Measurements from ENCODE around the gene ADGRB2.

ADGRB2 gene

DNA sequence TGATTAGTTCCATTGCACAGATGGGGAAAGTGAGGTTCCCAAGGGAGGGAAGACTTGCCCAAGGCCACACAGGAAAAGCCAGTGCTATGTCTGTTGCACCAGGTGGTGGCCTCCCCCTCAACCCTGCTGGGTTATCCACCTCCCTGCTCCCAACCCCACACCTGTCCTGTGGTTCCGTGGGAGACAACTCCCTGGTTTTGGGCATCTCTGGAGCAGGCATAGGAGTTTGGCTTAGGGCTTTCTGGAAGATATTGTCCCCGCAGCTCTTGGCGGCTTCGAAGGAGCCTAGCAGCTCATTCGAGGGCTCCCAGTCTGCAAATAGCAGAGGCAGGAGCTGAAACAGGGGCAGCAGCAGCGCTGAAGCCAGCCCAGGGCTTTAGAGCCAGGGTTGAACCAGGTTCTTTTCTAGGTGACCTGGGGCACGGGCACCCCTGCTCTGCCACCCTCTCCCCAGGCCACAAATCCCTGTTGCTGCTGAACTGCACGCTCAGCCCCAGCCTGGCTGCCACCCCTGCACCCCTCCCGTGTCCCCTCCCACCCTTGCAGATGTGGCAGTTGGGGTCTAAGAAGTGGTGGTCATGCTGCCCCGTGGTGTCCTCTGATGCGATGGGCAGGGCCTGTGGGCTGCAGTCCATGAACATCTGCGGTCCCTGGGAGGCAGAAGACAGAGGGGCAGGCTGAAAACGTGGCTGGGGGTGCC lies 29.6 kb upstream of the ADGRB2 start:
- DNase-seq: no peak

DNA sequence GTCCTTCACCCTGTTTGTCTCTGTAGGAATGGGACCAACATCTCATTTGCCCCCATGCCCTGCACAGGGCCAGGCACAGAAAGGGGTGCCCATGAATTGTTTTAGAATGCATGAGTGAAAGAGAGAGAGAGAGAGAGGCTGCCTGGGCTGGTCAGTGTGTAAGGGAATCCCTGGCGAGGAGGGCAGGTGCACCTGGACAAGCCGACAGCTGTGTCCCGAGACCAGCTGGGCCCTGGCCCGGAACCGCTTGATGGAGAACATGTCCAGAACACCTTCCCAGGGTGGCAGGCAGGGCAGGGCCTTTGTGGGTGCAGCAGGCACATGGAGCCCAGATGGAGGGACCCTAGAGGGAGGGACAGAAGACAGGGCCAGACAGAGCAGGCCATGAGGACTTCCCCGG lies 28.9 kb upstream of the ADGRB2 start:
- DNase-seq: no peak

DNA sequence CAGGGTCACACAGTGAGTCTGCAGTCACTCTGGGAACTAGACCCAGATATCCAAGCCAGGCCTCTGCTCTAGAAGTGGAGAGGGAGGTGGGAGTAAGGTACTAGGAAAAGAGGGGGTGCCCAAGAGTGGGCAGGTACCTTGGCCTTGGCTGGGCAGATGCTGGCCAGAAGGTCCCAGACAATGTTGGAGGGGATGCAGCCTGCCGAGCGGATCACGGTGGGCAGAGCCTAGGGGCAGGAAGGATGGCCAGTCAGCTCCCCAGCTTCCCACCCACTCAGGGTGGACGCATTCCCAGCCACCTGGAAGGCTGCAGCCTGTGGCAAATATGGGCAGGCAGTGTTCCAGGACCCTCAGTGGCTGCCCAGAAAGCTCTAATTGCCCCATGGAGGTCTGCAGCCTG lies 28.4 kb upstream of the ADGRB2 start:
- DNase-seq: no peak

DNA sequence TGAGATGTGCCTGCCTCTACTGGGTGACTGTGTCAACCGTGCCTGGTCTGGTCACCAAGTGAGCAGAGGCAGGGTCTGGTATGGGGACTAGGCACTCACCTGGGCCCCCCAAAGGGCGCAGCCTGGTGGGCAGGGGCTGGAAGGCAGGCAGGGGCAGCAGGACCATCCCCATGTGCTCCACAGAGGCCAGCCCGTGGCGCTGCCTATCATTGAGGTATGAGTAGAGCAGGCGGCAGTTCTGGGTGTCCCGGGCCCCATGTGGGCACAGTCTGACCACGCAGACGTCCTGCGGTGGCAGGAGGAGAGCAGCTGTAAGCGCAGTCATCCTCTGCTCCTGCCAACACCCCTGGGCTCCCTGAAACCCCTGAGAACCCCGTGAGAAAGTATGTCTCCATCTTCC lies 28.0 kb upstream of the ADGRB2 start:
- no peak for DNase-seq

DNA sequence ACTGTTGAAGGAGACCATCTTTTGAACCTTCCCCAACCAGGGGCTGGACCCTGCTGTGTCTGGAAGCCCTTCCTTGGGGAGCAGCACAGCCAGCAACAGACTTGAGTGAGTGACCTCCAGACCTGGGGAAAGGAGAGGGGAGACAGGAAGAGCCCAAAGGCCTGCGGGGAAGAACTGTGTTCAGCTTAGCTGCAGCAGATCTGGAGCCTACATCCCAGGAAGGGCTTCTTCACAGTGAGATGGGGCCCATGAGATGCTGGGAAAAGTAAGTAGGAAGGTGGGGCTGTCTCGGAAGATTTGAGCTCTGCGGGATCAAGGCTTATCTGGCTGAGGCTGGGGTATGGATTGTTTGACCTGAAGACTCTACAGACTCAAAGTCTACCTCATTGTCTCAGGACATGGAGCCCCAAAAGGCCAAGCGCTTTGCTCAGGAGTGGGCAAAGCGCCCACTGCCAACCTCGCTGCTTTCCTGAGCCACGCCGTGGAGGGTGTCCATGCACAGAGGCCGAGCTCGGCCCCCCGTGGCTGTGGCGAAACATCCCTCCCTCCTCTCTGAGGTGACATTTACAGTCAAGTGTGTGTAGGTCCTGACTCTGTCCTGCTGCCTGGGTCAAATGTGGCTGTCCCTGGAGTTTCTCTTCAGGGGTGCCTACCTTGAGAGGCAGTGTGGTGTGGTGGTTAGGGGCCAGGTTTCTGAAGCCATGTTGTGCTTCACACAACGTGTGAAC lies 27.2 kb upstream of the ADGRB2 start:
- no peak for DNase-seq

DNA sequence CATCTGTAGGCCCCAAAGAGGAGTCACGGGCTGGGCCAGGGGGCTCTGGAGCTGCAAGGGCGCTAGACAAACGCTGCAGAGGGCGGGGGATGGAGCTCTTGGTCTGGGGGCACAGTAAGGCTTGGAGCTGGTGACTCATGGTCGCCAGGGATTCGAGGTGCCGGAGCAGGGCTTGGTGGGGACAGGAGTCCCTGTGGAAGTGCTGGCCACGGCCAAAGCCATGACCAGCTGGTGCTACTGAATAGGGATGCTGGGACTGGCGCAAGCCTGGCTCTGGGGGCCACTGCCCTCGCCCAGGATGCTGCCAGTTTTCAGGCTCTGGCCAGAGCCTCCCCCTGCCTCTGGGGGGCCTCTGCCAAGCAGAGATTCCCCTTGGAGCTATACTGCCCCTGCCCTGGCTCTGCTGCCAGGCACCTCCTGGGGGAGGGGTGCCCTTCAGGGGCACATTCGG lies 26.5 kb upstream of the ADGRB2 start:
- no peak for DNase-seq

DNA sequence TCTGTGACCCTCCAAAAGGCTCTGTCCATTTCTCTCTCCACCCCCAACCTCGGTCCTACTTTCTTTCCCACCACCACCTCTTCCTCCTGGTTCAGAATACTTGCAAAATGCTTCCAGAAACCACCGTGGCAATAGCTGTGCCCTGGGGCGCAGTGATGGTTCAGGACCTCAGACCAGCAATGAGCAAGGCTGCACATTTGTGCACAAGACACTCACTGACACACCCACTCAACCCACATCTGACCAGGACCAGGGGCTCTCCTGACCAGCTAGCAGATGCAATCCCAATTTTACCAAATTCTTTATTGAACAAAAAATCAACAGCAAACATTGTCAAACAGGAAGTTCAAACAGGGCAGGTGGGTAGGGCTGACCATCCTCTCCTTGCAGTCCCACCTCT lies 26.0 kb upstream of the ADGRB2 start:
- no peak for DNase-seq

DNA sequence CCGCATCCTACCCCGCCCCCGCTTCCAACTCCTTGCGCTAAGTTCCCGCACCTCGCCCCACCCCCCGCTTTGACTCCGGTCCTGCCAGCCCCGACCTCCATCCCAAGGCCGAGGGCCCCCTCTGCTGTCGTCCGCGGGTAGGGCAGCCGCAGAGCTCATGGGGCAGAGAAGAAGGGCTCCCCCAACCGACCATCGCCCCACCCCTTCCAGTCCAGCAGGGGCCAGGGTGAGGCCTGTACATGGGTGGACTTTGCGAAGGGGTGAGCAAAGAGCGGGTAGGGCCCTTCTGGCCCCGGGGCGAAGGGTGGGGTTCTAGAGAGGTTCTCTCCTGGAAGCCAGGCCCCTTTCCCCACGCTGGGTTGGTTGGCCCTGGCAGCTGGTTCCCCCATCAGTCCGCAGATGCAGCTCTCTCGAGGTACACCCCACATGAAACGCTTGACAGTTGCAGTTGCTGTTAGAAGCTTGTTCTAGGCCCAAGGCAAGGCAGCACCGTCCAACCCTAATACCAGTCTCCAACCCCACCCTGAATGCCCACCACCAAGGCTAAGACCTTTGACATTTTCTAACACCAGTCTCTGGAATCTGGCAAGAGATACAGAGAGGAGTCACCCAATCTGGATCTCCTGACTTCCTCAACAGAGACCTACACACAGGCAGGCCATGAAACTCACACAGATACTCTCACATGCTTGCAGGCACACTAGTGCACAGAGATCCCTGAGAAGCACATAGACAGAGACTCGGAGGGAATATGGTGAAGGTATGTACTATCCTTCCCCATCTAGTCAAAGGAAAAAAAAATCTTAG lies 25.3 kb upstream of the ADGRB2 start:
- peak; percentile 73 for DNase-seq

DNA sequence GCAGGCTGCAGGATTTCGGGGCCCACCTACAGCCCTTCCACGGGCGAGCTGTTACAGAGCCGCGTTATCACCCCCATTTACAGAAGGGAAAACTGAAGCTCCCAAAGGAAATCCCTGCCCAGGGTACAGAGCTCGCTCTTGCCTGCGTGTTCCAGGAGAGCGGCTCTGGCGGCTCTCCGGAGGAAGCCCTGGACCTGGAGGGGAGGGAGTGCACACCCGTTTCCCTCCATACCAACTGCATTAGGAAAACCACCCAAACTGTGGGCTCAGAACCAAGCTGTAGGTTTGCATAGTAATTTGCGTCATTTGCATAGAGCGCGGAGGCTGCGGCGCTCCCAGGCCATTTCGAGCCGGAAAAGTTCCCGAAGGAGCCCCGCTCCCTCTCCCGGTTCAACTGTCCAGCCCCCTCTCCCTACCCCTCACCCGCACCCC lies 24.7 kb upstream of the ADGRB2 start:
- no peak for DNase-seq

DNA sequence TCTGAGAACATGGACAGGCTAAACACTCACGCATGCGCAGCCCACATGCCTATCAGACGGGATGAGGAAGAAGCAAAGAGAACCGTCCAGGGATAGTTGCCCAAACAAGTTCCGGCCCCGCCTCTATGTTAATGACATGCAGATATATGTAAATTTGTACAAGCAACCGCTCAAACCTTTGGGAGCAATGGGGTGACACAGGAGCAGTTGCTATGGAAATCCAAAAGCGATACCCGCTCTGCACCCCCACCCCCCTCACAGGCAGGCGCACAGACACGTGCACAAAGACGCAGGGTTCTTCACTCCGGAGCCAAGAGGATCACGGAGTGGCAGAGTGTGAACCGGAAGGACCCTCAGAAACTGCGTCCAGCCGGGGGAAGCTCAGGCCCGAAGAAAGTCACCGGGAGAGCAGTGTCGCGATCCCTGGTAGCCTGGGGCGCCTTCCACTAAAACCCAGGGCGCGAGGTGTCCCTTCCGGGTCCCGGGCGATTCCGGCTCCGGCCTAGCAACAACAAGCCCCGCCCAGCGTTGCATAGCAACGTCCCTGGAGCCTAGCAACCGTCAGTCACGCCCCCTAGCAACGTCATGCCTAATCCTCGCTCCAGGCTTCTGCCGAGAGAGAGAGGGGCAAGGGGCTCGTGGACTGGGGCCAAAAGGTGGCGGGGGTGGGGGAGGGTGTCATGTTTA lies 24.1 kb upstream of the ADGRB2 start:
- peak; percentile 48 for DNase-seq

DNA sequence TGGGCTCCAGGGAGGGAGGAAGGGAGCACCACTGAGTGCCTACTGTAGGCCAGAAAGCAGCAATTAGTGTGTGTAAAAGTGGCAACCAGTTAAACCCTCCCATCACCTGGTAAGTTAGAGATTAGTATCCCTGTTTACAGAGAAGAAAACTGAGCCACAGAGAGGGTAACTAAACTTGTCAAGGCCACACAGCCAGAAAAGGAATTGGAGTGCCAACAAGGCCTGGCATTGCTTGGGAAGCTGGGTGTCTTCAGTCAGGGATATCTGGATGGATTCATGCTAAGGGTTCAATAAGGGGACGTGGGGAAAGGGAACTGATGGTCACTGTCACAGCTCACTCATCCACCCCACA lies 23.6 kb upstream of the ADGRB2 start:
- DNase-seq: no peak

DNA sequence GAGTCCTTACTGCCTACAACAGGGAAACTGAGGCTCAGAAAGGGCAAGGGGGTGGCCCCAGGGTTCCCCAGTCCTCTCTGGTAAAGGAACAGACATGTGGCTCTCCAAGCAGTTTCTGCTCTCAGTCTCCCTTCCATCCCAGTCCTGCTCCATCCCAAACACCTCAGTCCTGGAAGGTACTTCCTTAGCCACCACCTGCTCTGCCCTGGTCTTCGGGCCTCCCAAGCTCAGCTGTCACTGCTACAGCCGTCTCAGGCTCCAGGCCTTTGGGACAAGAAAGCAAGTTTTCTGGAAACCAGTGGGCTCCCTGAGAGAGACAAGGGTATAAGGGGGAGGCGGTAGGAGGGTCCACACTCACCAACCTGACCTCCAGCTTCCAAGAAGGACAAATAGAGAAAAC lies 23.1 kb upstream of the ADGRB2 start:
- DNase-seq: no peak

DNA sequence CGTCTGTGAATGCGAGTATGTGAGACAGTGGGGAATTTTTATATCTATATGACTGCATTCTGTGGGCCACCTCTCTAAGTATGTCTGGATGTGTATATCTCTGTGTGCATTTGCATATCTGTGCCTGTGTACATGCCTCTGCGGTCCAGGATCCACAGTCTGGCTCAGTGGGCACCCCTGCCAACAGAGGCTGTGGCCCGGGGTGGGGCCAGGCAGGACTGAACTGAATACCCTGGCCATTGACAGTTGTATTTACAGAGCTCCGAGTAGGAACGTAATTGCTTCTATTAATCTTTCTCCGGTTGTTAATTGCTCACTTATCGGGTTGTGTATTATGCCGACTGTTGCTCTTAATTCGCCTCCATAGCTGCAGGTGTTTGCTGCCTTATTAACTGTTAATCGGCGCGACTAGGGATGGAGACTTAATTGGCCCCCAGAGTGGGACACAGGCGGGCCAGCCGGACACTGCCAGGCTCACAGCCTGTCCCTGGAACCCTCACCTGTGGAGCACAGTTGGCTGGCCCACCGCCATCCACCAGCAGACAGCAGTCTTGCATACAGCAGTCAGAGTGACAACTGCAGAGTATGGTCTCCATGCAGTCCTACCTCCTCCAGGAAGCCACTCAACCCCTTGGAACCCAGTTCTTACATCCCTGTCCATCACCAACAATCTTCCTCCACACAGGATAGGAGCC lies 22.4 kb upstream of the ADGRB2 start:
- DNase-seq: peak; percentile 71

DNA sequence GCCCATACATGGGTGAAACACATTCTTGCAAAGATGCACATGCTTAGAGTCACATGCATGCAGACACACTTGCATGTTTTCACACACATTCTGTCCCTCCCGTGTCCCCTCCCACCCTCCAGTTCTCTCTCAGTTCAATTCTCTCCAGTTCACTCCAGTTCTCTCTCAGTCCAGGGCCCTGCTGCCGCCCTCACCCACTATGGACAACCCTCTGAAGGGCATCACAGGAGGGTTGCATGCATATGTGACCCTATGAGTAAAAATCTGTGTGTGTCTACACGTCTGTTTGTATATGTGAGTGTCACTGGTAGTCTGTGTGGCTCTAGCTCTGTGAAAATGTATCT lies 21.8 kb upstream of the ADGRB2 start:
- DNase-seq: no peak

DNA sequence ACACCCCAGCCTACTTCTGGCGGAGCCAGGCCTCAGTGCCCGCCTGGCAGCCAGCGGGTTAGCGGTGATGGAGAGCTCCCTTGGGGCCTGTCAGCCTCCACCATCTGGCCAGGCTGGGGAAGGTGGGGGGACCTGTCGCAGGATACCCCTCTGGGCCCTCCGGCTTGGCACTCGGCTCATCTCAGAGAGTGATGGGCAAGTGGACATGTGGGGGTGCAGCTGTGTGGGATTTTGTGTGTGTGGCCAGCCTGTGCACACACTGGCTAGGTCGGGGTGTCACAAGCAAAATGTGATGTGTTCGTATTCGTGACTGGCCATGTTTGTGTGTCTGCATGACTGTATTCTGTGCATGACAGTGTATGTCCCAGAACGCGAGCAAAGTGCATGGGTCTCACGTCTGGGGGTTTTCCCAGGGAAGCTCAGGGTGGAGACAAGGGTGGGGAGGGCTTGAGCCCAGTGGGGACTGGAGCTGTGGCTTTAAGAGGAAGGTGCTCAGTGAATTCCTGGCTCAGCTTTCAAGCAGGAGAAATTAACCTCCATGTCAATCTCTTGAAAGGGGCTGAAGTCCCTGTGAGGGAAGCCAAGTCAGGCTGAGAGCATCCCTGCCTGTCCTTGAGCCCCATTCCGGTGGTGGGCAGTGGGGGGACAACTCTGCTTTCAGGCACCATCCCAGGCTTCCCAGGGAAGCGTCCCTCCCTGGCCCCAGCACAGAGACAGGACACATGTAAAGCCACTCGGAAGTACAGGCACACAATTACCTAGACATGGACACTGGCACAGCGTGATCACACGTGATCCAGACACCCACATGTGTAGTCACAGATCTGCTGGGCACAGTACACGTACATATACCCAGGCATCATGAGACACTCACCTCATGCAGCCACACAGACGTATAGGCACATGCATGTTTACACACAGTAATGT lies 21.1 kb upstream of the ADGRB2 start:
- DNase-seq: no peak

DNA sequence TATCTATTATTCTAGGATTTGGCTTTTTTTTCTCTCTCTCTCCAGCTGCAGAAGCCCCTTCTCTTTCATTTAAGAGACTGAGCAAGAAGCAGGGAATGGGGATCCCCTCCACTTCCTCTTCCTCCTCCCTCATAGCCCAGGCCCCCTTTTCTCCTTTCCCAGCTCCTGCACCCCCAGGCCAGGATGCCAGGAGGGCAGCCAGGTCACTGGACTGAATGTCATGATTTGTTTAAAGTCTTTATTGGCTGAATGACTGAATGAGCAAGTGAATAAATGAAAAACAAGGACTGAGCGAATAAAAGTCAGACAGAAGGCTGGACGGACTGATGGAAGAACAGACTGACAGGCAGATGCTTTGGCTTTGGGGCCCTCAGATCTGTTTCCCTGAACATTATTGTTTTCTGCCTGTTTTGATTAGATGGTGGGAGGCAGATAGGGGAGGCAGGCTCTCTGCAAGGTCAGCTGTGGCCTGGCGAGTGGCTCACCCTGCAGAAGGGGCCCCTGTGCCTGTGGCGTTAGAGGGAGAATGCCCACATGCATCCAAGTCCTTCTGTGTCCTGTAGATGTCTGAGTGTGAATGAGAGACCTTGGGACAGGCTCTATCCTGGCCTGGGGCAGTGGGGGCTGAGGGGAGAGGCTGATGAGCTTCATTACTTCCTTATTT lies 20.3 kb upstream of the ADGRB2 start:
- DNase-seq: no peak

DNA sequence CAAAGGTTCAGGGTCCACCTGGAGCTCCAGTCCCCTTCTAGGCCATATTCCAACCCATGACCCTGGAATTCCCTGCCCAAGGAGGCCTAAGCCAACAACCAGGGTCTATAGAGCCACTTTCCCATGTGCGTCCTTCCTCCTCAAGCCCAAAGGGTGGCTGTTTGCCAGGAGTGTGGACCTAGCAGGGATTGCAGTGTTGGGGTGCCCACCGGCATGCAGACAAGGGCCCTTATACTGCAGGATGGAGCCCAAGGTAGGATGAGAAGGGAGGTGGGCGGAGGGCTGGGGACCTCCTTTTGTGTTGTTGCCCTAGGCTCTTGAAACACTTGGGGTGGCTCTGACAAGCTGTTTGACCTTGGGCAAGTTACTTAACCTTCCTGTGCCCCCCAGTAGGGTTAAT lies 19.7 kb upstream of the ADGRB2 start:
- DNase-seq: no peak

DNA sequence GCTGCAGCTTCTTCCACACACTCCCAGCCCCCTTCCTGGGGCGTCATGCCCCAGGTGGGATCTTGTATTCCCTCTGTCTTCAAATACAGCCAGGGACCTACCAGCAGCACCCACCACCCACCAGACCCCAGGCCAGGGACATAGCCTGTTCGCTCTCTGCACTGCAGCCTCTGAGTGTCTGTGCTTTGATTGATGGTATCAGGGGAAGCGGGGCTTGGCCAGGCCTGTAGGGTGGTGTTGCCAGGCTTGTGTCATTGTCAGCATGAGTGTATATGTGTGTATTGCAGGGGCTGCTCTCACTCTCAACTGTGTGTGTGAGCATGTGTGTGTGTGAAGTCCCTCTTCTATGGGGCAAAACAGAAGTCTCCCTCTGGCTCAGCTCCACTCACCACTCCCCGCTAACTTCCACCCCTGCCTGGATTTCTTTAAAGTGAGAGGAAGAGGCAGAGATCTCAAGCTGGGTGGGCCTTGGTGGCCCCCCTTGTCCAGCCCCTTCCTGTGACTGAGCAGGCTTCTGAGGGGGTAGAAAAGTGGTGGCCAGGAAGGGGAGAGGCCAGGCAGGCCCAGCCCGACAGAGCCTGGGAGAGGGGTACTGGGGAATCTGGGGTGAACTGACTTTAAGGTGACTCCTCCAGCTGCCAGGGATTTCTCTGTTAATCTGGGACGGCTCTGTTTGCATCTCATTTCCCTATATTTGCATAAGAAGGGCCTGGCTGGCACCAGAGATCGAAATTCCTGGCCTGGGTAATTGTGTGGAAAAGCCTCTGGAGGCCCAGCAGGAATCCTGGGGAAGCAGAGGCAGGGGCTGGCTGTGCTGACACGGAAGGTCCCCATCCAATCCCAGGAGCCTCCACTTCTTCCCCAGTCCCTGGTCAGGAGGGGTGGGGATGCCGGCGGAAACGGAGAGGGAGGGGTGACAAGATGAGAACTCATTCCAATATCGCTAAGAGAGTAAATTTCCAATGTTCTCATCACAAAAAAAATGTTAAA lies 18.6 kb upstream of the ADGRB2 start:
- no peak for DNase-seq

DNA sequence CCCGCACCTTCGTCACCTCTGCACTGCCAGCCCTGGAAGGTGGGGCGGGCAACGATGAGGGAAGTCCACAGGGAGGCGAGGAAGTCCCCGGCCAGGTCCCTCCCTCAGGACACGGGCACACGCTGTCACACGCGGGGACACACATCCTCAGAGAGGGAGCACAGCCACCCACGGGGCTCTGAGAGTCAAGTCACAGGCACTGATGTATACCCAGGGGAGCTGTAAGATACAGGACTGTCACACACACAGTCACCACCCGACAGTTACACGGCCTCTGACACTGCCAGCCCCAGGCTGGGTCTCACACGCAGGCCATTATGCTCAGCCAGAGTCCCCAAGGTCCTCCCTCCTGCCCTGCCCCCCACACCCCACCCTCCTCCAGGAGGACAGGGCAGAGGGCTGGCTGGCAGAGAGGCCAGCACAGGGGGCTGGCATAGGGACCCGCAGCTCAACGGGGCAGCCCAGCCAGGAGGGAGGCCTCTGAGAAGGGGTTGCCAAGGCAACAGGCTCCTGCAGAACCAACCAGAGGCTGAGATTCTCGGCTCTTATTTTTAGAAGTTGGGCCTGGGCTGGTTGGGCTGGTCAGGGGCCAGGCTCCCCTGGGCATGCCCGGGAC lies 17.7 kb upstream of the ADGRB2 start:
- no peak for DNase-seq

All from NCI-H1105 (cell line).